WTC11 (cell line): Measurements from ENCODE around the gene PHPT1. TPM values are rescaled to one million over a fixed set of nuclear protein-coding genes. Genes with fewer than 3 reads are reported as not detected.
A peak's percentile ranks its signal among the peaks of the same experiment; 100 is the strongest.

ENCODE experiments used
- ATAC-seq: fragments of 200-7000 bp; cut with Tn5 transposase; 2 replicates; pipeline ENCODE4 v1.10.0; 2021; ENCODE audit warnings: mild to moderate bottlenecking, moderate library complexity
- CTCF ChIA-PET: fragments of 300-600 bp; sonication (Branson Sonifier 250); formaldehyde crosslinking; loops from one replicate; lab custom pipeline; 2021; ENCODE audit warnings: antibody characterized with exemption; lab: Charles Lee
- POLR2A ChIA-PET: fragments of 350-600 bp; sonication (Branson Sonifier 250); formaldehyde crosslinking; loops from one replicate; lab custom pipeline; 2021; ENCODE audit warnings: antibody characterized with exemption; lab: Charles Lee
- DNase-seq: peaks from one replicate; pipeline ENCODE4 v3.0.0; 2021; ENCODE audit warnings: low spot score
- H3K27ac Mint-ChIP-seq: 2 replicates; pipeline ENCODE4 v1.8.0; 2021; ENCODE audit warnings: mixed read lengths
- H3K27me3 Mint-ChIP-seq: 2 replicates; pipeline ENCODE4 v1.8.0; 2021; ENCODE audit warnings: low read depth, mild to moderate bottlenecking, moderate library complexity, mixed read lengths
- H3K36me3 Mint-ChIP-seq: 2 replicates; pipeline ENCODE4 v1.8.0; 2021; ENCODE audit warnings: mixed read lengths
- H3K4me1 Mint-ChIP-seq: 2 replicates; pipeline ENCODE4 v1.8.0; 2022; ENCODE audit warnings: mixed read lengths
- H3K4me3 Mint-ChIP-seq: 2 replicates; pipeline ENCODE4 v1.8.0; 2021; ENCODE audit warnings: mild to moderate bottlenecking, moderate library complexity, mixed read lengths
- H3K9me3 Mint-ChIP-seq: 2 replicates; pipeline ENCODE4 v1.8.0; 2021; ENCODE audit warnings: mixed read lengths
- CBFB ChIP-seq: sonication (generic); formaldehyde crosslinking; IDR thresholded peaks from 2 replicates; pipeline ENCODE4 v1.8.1; 2022; ENCODE audit warnings: mild to moderate bottlenecking, low read depth, missing genetic modification reagents
- CREB1 ChIP-seq: sonication (generic); formaldehyde crosslinking; IDR thresholded peaks from 2 replicates; pipeline ENCODE4 v1.8.0; 2023; ENCODE audit warnings: mild to moderate bottlenecking, missing genetic modification reagents
- FOXP1 ChIP-seq: sonication (generic); formaldehyde crosslinking; IDR thresholded peaks from 2 replicates; pipeline ENCODE4 v1.8.0; 2022; ENCODE audit warnings: missing genetic modification reagents, mild to moderate bottlenecking, moderate library complexity, borderline replicate concordance
- GABPB1 ChIP-seq: sonication (generic); formaldehyde crosslinking; IDR thresholded peaks from 2 replicates; pipeline ENCODE4 v1.8.1; 2023; ENCODE audit warnings: mild to moderate bottlenecking, missing genetic modification reagents
- IRF1 ChIP-seq: sonication (generic); formaldehyde crosslinking; IDR thresholded peaks from 2 replicates; pipeline ENCODE4 v1.8.0; 2023; ENCODE audit warnings: missing genetic modification reagents
- IRF2 ChIP-seq: sonication (generic); formaldehyde crosslinking; IDR thresholded peaks from 2 replicates; pipeline ENCODE4 v1.8.0; 2022; ENCODE audit warnings: low read depth, missing genetic modification reagents, borderline replicate concordance
- JUN ChIP-seq: sonication (generic); formaldehyde crosslinking; IDR thresholded peaks from 2 replicates; pipeline ENCODE4 v1.8.0; 2023; ENCODE audit warnings: mild to moderate bottlenecking, missing genetic modification reagents
- KAT7 ChIP-seq: sonication (generic); formaldehyde crosslinking; IDR thresholded peaks from 2 replicates; pipeline ENCODE4 v1.8.1; 2023; ENCODE audit warnings: missing genetic modification reagents, mild to moderate bottlenecking, borderline replicate concordance
- MYBL2 ChIP-seq: sonication (generic); formaldehyde crosslinking; IDR thresholded peaks from 2 replicates; pipeline ENCODE4 v1.8.1; 2023; ENCODE audit warnings: mild to moderate bottlenecking, moderate library complexity, missing genetic modification reagents
- NR1H2 ChIP-seq: sonication (generic); formaldehyde crosslinking; IDR thresholded peaks from 2 replicates; pipeline ENCODE4 v1.9.0; 2021; ENCODE audit warnings: mild to moderate bottlenecking, moderate library complexity, missing genetic modification reagents
- NR3C1 ChIP-seq: sonication (generic); formaldehyde crosslinking; conservative IDR thresholded peaks from 2 replicates; pipeline ENCODE4 v1.8.1; 2023; ENCODE audit warnings: low read depth, mild to moderate bottlenecking, missing genetic modification reagents
- TCF7 ChIP-seq: sonication (generic); formaldehyde crosslinking; IDR thresholded peaks from 2 replicates; pipeline ENCODE4 v1.8.0; 2022; ENCODE audit warnings: mild to moderate bottlenecking, low read depth, missing genetic modification reagents, moderate library complexity
- TEAD4 ChIP-seq: sonication (generic); formaldehyde crosslinking; IDR thresholded peaks from 2 replicates; pipeline ENCODE4 v1.8.0; 2022; ENCODE audit warnings: mild to moderate bottlenecking, missing genetic modification reagents
- ZBTB21 ChIP-seq: sonication (generic); formaldehyde crosslinking; IDR thresholded peaks from 2 replicates; pipeline ENCODE4 v1.8.1; 2023; ENCODE audit warnings: mild to moderate bottlenecking, missing genetic modification reagents, borderline replicate concordance
- ZNF121 ChIP-seq: sonication (generic); formaldehyde crosslinking; IDR thresholded peaks from 2 replicates; pipeline ENCODE4 v1.8.0; 2023; ENCODE audit warnings: missing genetic modification reagents
- ZNF263 ChIP-seq: sonication (generic); formaldehyde crosslinking; IDR thresholded peaks from 2 replicates; pipeline ENCODE4 v1.8.1; 2022; ENCODE audit warnings: low read depth, mild to moderate bottlenecking, moderate library complexity, missing genetic modification reagents
- ZNF317 ChIP-seq: sonication (generic); formaldehyde crosslinking; IDR thresholded peaks from 2 replicates; pipeline ENCODE4 v1.8.1; 2023; ENCODE audit warnings: low read depth, mild to moderate bottlenecking, moderate library complexity, missing genetic modification reagents, borderline replicate concordance
- ZNF532 ChIP-seq: fragments of 250-450 bp; sonication (Bioruptor Pico); IDR thresholded peaks from 2 replicates; pipeline ENCODE4 v1.9.0; 2021; ENCODE audit warnings: mild to moderate bottlenecking, borderline replicate concordance
- total RNA-seq: library from RNA; stranded (reverse); gene quantifications from 3 replicates; pipeline ENCODE4 v1.2.3, GENCODE V29; 2021
- TF ChIP-seq, protein P1 (sequence below): sonication (generic); formaldehyde crosslinking; IDR thresholded peaks from 2 replicates; pipeline ENCODE4 v1.8.0; 2022; ENCODE audit warnings: mild to moderate bottlenecking, missing genetic modification reagents

The PHPT1 gene
- total RNA-seq, 1 experiment from 2014 or later = 138 TPM

GRCh38 chr9:136862849-136863622 lies 13.8 kb downstream of the PHPT1 start:
- Mint-ChIP-seq H3K27me3 (peaks cover 7% of the 10 kb centered on the region), H3K27ac (no peak overlapping the region), H3K36me3 (peaks cover 26% of the 10 kb centered on the region), H3K4me1 (peaks cover 4% of the 10 kb centered on the region), H3K9me3 (peaks cover 6% of the 10 kb centered on the region), H3K4me3 (no peak overlapping the region)
- TF ChIP-seq ZBTB21 (CRISPR knock-in tag) (no peak), TCF7 (CRISPR knock-in tag) (0 out of 2 replicates have a peak, but pooled peaks have one; percentile 25), FOXP1 (CRISPR knock-in tag) (0 out of 2 replicates have a peak, but pooled peaks have one; percentile 44), IRF1 (CRISPR knock-in tag) (no peak), CREB1 (CRISPR knock-in tag) (no peak), IRF2 (CRISPR knock-in tag) (no peak), TEAD4 (CRISPR knock-in tag) (no peak), ZNF317 (CRISPR knock-in tag) (no peak), CBFB (CRISPR knock-in tag) (no peak)
- TF ChIP-seq, protein P1, sequence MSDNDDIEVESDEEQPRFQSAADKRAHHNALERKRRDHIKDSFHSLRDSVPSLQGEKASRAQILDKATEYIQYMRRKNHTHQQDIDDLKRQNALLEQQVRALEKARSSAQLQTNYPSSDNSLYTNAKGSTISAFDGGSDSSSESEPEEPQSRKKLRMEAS (CRISPR knock-in tag) = no peak
- DNase-seq (no peak), ATAC-seq (no peak)
- ChIA-PET POLR2A (no interaction called here), CTCF (no interaction called here)

DNA sequence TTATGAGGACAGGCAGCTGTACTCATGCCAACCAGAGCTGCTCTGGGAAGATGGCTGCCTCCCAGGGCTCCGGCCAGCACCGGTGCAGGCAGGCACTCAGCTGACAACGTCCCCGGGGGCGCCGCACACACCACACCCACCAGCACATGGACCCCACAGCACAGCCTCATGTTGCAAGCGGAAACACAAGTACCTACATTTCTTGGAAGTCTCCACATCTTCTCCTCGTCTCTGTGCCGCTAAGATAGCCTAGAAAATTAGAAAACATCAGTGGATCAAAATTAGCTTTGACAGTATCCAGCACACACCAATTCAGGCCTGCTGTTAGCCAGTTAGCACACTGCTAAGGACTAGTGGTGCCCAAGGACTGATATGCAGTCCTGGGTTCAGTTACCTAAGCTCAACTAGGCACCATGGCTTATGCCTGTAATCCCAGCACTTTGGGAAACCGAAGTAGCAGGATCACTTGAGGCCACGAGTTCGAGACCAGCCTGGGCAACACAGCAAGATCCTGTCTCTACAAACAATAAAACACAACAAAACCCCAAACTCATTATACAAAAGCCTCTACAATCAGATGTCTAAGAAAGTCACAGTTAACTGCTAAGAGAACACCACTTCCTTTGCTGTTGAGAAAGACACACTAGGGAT lies 14.5 kb downstream of the PHPT1 start:
- H3K4me3 Mint-ChIP-seq = no peak overlapping the region
- peaks cover 13% of the 10 kb centered on the region for H3K9me3 Mint-ChIP-seq
- ATAC-seq = no peak
- TF ChIP-seq KAT7 (CRISPR knock-in tag) (no peak), ZNF121 (peak; percentile 75; the same call in 1 of the 2 replicates)
- peaks cover 4% of the 10 kb centered on the region for H3K4me1 Mint-ChIP-seq
- CTCF ChIA-PET = no interaction called here
- no peak for DNase-seq
- no peak overlapping the region for H3K27ac Mint-ChIP-seq
- POLR2A ChIA-PET = no interaction called here
- H3K27me3 Mint-ChIP-seq = peaks cover 7% of the 10 kb centered on the region
- peaks cover 34% of the 10 kb centered on the region for H3K36me3 Mint-ChIP-seq

DNA sequence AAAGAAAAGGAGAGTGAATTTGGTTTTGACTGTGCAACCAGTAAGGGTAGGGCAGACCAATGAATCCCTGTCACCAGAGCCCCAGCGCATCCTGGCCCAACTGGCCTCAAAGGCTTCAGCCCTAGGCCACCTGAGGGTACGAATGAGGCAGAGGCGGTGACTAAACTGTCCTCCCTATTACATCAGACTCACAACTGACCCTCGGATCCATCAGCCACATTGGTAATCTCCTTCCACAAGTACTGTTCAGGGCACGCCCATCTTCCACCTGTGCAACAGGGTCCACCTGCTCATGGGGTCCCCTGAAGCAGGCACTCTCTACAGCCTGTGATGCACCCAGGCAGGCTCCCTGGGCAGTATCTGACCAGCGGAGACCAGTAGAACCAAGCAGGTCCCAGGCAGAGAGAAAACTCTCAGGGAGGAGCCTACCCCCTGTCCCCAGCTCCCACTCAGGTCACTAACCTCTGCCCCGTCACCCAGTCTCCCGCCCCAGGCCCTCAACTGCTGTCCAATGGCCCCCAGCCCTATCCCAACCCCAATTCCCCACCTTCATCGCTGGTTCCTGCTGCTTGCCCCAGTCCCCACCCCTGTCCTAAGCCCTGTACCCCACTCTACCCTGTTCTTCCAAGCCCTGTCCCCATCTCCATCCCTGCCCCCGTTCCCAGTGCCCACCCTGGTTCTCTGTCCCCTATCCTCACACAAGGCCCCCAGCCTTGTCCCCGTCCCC lies 16.0 kb downstream of the PHPT1 start:
- no peak for TF ChIP-seq ZNF532 (CRISPR knock-in tag)
- TF ChIP-seq CREB1 (CRISPR knock-in tag) = no peak
- no peak for TF ChIP-seq NR1H2 (CRISPR knock-in tag)
- TF ChIP-seq ZNF263 (CRISPR knock-in tag) = no peak
- TF ChIP-seq ZBTB21 (CRISPR knock-in tag) = no peak
- TF ChIP-seq NR3C1 (CRISPR knock-in tag) = no peak
- peak; percentile 93 for TF ChIP-seq GABPB1 (CRISPR knock-in tag)
- no peak for TF ChIP-seq JUN (CRISPR knock-in tag)
- no peak for TF ChIP-seq MYBL2 (CRISPR knock-in tag)
- no peak for ATAC-seq
- Mint-ChIP-seq H3K4me3 (peak overlapping the region; percentile 71), H3K4me1 (peaks cover 4% of the 10 kb centered on the region), H3K27ac (no peak overlapping the region), H3K9me3 (peaks cover 18% of the 10 kb centered on the region), H3K27me3 (peaks cover 11% of the 10 kb centered on the region), H3K36me3 (peaks cover 39% of the 10 kb centered on the region)
- DNase-seq = no peak
- ChIA-PET CTCF (no interaction called here), POLR2A (interaction anchor here (2.4 kb wide), 1 partner anchor 18 kb away, joined by 14 read pairs; no protein-coding TSS in a partner anchor)
